ENCODE measurements around the gene PDE4D. TPM values are rescaled to one million over a fixed set of nuclear protein-coding genes. Genes with fewer than 3 reads are reported as not detected.
A peak's percentile ranks its signal among the peaks of the same experiment; 100 is the strongest.

Gene PDE4D
- total RNA-seq, 1 donor from 2014 or later, result 14.2 TPM

- Histone ChIP-seq H3K4me1 (ENCODE audit: insufficient read depth, low read length) (peaks cover 4% of the 10 kb centered on the region), H3K4me2 (ENCODE audit: low read length) (no peak overlapping the region), H4K20me1 (ENCODE audit: insufficient read depth, low read length) (peaks cover 3% of the 10 kb centered on the region), H3K36me3 (ENCODE audit: insufficient read depth, low read length) (no peaks in the 10 kb centered on the region), H3K27me3 (ENCODE audit: insufficient read depth, low read length) (no peaks in the 10 kb centered on the region), H3K79me2 (ENCODE audit: insufficient read depth, low read length) (no peaks in the 10 kb centered on the region), H3K4me3 (ENCODE audit: insufficient read depth, low read depth, low read length) (no peak overlapping the region), H2AFZ (ENCODE audit: low read depth, low read length) (no peak overlapping the region), H3K9ac (ENCODE audit: low read length) (no peak overlapping the region), H3K9me3 (ENCODE audit: insufficient read depth, low read depth, low read length) (no peaks in the 10 kb centered on the region), H3K27ac (ENCODE audit: low read depth, low read length) (no peak overlapping the region)
- Mint-ChIP-seq H3K4me1 (ENCODE audit: low read depth, unreplicated experiment) (no peaks in the 10 kb centered on the region), H3K27ac (ENCODE audit: unreplicated experiment) (no peak overlapping the region), H3K4me3 (ENCODE audit: unreplicated experiment) (no peak overlapping the region), H3K27me3 (ENCODE audit: low read depth, unreplicated experiment) (no peaks in the 10 kb centered on the region), H3K9me3 (ENCODE audit: unreplicated experiment) (no peaks in the 10 kb centered on the region), H3K36me3 (ENCODE audit: low read depth, unreplicated experiment) (no peaks in the 10 kb centered on the region)
- TF ChIP-seq EZH2 (IDR thresholded peaks at IDR 0.05; ENCODE audit: insufficient read depth, low read length) (no peak), CTCF (IDR thresholded peaks at IDR 0.05; ENCODE audit: insufficient read depth, low read depth, low read length) (no peak)
- FAIRE-seq (no peak), DNase-seq (ENCODE audit: low read depth) (no peak)
Observed at GRCh38 chr5:59725392-59725767, 168.1 kb downstream of the PDE4D start.

GRCh38 chr5:59724482-59725391 is 168.8 kb downstream of the PDE4D start:
- Mint-ChIP-seq H3K9me3 (ENCODE audit: unreplicated experiment) (peaks cover 1% of the 10 kb centered on the region), H3K27ac (ENCODE audit: unreplicated experiment) (no peak overlapping the region), H3K27me3 (ENCODE audit: low read depth, unreplicated experiment) (no peaks in the 10 kb centered on the region), H3K36me3 (ENCODE audit: low read depth, unreplicated experiment) (no peaks in the 10 kb centered on the region), H3K4me1 (ENCODE audit: low read depth, unreplicated experiment) (no peaks in the 10 kb centered on the region), H3K4me3 (ENCODE audit: unreplicated experiment) (no peak overlapping the region)
- H3K4me3 ChIP-seq (ENCODE audit: insufficient read depth, low read depth, low read length), result no peak overlapping the region
- H3K9ac ChIP-seq (ENCODE audit: low read length), result no peak overlapping the region
- no peak overlapping the region for H2AFZ ChIP-seq (ENCODE audit: low read depth, low read length)
- no peaks in the 10 kb centered on the region for H3K36me3 ChIP-seq (ENCODE audit: insufficient read depth, low read length)
- H3K27ac ChIP-seq (ENCODE audit: low read depth, low read length), result no peak overlapping the region
- no peaks in the 10 kb centered on the region for H3K9me3 ChIP-seq (ENCODE audit: insufficient read depth, low read depth, low read length)
- peak; percentile 73 for TF ChIP-seq CTCF (IDR thresholded peaks at IDR 0.05; ENCODE audit: insufficient read depth, low read depth, low read length)
- TF ChIP-seq EZH2 (IDR thresholded peaks at IDR 0.05; ENCODE audit: insufficient read depth, low read length), result no peak
- FAIRE-seq (peak; percentile 66), DNase-seq (ENCODE audit: low read depth) (no peak)
- H3K4me1 ChIP-seq (ENCODE audit: insufficient read depth, low read length), result peaks cover 4% of the 10 kb centered on the region
- H3K4me2 ChIP-seq (ENCODE audit: low read length), result no peak overlapping the region
- no peaks in the 10 kb centered on the region for H3K79me2 ChIP-seq (ENCODE audit: insufficient read depth, low read length)
- peaks cover 3% of the 10 kb centered on the region for H4K20me1 ChIP-seq (ENCODE audit: insufficient read depth, low read length)
- no peaks in the 10 kb centered on the region for H3K27me3 ChIP-seq (ENCODE audit: insufficient read depth, low read length)

GRCh38 chr5:59722874-59723273 is 170.7 kb downstream of the PDE4D start:
- Mint-ChIP-seq H3K27ac (ENCODE audit: unreplicated experiment) (no peak overlapping the region), H3K4me1 (ENCODE audit: low read depth, unreplicated experiment) (no peaks in the 10 kb centered on the region), H3K9me3 (ENCODE audit: unreplicated experiment) (peaks cover 1% of the 10 kb centered on the region), H3K4me3 (ENCODE audit: unreplicated experiment) (no peak overlapping the region), H3K27me3 (ENCODE audit: low read depth, unreplicated experiment) (no peaks in the 10 kb centered on the region), H3K36me3 (ENCODE audit: low read depth, unreplicated experiment) (no peaks in the 10 kb centered on the region)
- no peak overlapping the region for H2AFZ ChIP-seq (ENCODE audit: low read depth, low read length)
- H3K9ac ChIP-seq (ENCODE audit: low read length), result no peak overlapping the region
- H3K9me3 ChIP-seq (ENCODE audit: insufficient read depth, low read depth, low read length), result no peaks in the 10 kb centered on the region
- no peaks in the 10 kb centered on the region for H3K27me3 ChIP-seq (ENCODE audit: insufficient read depth, low read length)
- H3K4me2 ChIP-seq (ENCODE audit: low read length), result peak overlapping the region; percentile 7
- no peak overlapping the region for H3K4me3 ChIP-seq (ENCODE audit: insufficient read depth, low read depth, low read length)
- peak; percentile 26 for DNase-seq (ENCODE audit: low read depth)
- no peaks in the 10 kb centered on the region for H3K36me3 ChIP-seq (ENCODE audit: insufficient read depth, low read length)
- H3K4me1 ChIP-seq (ENCODE audit: insufficient read depth, low read length), result peaks cover 4% of the 10 kb centered on the region
- peaks cover 3% of the 10 kb centered on the region for H4K20me1 ChIP-seq (ENCODE audit: insufficient read depth, low read length)
- TF ChIP-seq EZH2 (IDR thresholded peaks at IDR 0.05; ENCODE audit: insufficient read depth, low read length) (no peak), CTCF (IDR thresholded peaks at IDR 0.05; ENCODE audit: insufficient read depth, low read depth, low read length) (no peak)
- no peak for FAIRE-seq
- H3K79me2 ChIP-seq (ENCODE audit: insufficient read depth, low read length), result no peaks in the 10 kb centered on the region
- no peak overlapping the region for H3K27ac ChIP-seq (ENCODE audit: low read depth, low read length)

Measured in astrocyte (in vitro differentiated cells and primary cell).